B cell (primary cell): Measurements from ENCODE around the gene FAM124A. TPM values are rescaled to one million over a fixed set of nuclear protein-coding genes. Genes with fewer than 3 reads are reported as not detected.

Source experiments
- ATAC-seq: fragments of 200-7000 bp; cut with Tn5 transposase; one replicate; pipeline ENCODE4 v1.10.0; 2021; ENCODE audit warnings: low read depth, mild to moderate bottlenecking, moderate number of reproducible peaks, moderate library complexity
- CTCF ChIA-PET: fragments of 350-600 bp; sonication (Branson Sonifier 250); formaldehyde crosslinking; loops from one replicate; lab custom pipeline; 2021; ENCODE audit warnings: antibody characterized with exemption, inconsistent platforms; lab: Charles Lee
- POLR2A ChIA-PET: fragments of 350-600 bp; sonication (Branson Sonifier 250); formaldehyde crosslinking; loops from one replicate; lab custom pipeline; 2021; ENCODE audit warnings: antibody characterized with exemption; lab: Charles Lee
- DNase-seq: peaks from one replicate; pipeline ENCODE4 v3.0.0; 2013
- H2AFZ ChIP-seq: 2 replicates; pipeline ENCODE4 v1.6.1; 2012; ENCODE audit warnings: mild to moderate bottlenecking, low read depth, low read length; ENCODE audit not compliant: insufficient read depth, poor library complexity, severe bottlenecking
- H3K27ac ChIP-seq, 2 donors: 1 replicate in 1 of 2; 2 replicates in 1 of 2; pipeline ENCODE4 v1.5.1; 2012 to 2013; ENCODE audit warnings: low read length in 2 of 2, mild to moderate bottlenecking in 2 of 2, moderate library complexity in 1 of 2
- H3K27me3 ChIP-seq, 4 experiments: fragments of 200-600 bp in 1 of 4; sonication (generic) in 1 of 4; replicated peaks in 1 of 4; 1 replicate in 2 of 4; 2 replicates in 2 of 4; pipeline versions ENCODE4 v1.6.1 to v1.7.0; 2013 to 2016; ENCODE audit warnings: low read length in 3 of 4, mild to moderate bottlenecking in 2 of 4, mixed read lengths in 1 of 4, moderate library complexity in 1 of 4; ENCODE audit not compliant: insufficient read depth in 4 of 4, control insufficient read depth in 3 of 4; ENCODE audit errors: control extremely low read depth in 1 of 4
- H3K36me3 ChIP-seq, 2 experiments: replicated peaks in 1 of 2; 1 replicate in 1 of 2; 2 replicates in 1 of 2; pipeline versions ENCODE4 v1.6.1 to v1.7.1; 2013; ENCODE audit warnings: low read length in 1 of 2; ENCODE audit not compliant: insufficient read depth in 2 of 2, control insufficient read depth in 1 of 2; ENCODE audit errors: control extremely low read depth in 1 of 2, extremely low read depth in 1 of 2
- H3K4me1 ChIP-seq, 2 donors: fragments of 200-600 bp in 1 of 2; sonication (generic) in 1 of 2; 1 replicate in 1 of 2; 2 replicates in 1 of 2; pipeline versions ENCODE4 v1.5.1 to v1.6.1; 2013 to 2017; ENCODE audit warnings: low read length in 2 of 2; ENCODE audit not compliant: control insufficient read depth in 2 of 2, insufficient read depth in 2 of 2
- H3K4me2 ChIP-seq: replicated peaks from 2 replicates; pipeline ENCODE3; 2012; ENCODE audit warnings: mild to moderate bottlenecking, low read depth, low read length; ENCODE audit not compliant: poor library complexity, severe bottlenecking
- H3K4me3 ChIP-seq, 5 experiments: fragments of 200-600 bp in 1 of 5; sonication (generic) in 1 of 5; 1 replicate in 3 of 5; 2 replicates in 2 of 5; pipeline versions ENCODE4 v1.5.1 to v1.7.0; 2011 to 2016; ENCODE audit warnings: low read length in 4 of 5, mild to moderate bottlenecking in 4 of 5, low read depth in 2 of 5, control low read depth in 1 of 5, moderate library complexity in 1 of 5; ENCODE audit not compliant: insufficient read depth in 1 of 5; ENCODE audit errors: control extremely low read depth in 1 of 5, extremely low read depth in 1 of 5
- H3K79me2 ChIP-seq: fragments of 200-600 bp; sonication (generic); one replicate; pipeline ENCODE4 v1.6.0; 2016; ENCODE audit warnings: low read length; ENCODE audit not compliant: control insufficient read depth, insufficient read depth
- H3K9ac ChIP-seq: fragments of 200-600 bp; sonication (generic); 2 replicates; pipeline ENCODE4 v1.6.1; 2017; ENCODE audit warnings: mild to moderate bottlenecking, low read length, moderate library complexity
- H3K9me3 ChIP-seq, 3 donors: one replicate each; pipeline versions ENCODE4 v1.6.1 to v1.7.1; 2013; ENCODE audit warnings: low read length in 2 of 3; ENCODE audit not compliant: control insufficient read depth in 2 of 3, insufficient read depth in 1 of 3; ENCODE audit errors: control extremely low read depth in 1 of 3
- H4K20me1 ChIP-seq: 2 replicates; pipeline ENCODE4 v1.6.0; 2012; ENCODE audit warnings: mild to moderate bottlenecking, low read length; ENCODE audit not compliant: insufficient read depth, control insufficient read depth, poor library complexity, severe bottlenecking
- H3K27ac Mint-ChIP-seq: one replicate; pipeline ENCODE4 v1.8.0; 2021; ENCODE audit warnings: mixed read lengths
- H3K27me3 Mint-ChIP-seq: one replicate; pipeline ENCODE4 v1.8.0; 2021; ENCODE audit warnings: mixed read lengths
- H3K4me1 Mint-ChIP-seq: one replicate; pipeline ENCODE4 v1.8.0; 2021; ENCODE audit warnings: mixed read lengths
- H3K4me3 Mint-ChIP-seq: one replicate; pipeline ENCODE4 v1.8.0; 2021; ENCODE audit warnings: mixed read lengths
- H3K9me3 Mint-ChIP-seq: one replicate; pipeline ENCODE4 v1.8.0; 2022; ENCODE audit warnings: mixed read lengths; ENCODE audit not compliant: insufficient read depth
- EZH2 ChIP-seq: IDR thresholded peaks from 2 replicates; pipeline ENCODE4 v1.6.1; 2012; ENCODE audit warnings: borderline replicate concordance, low read depth, mild to moderate bottlenecking, moderate library complexity, low read length; ENCODE audit not compliant: insufficient read depth, poor library complexity, severe bottlenecking
- WGBS: methylation state at CpG from one replicate; pipeline ENCODE4 v1.1.5; 2013; ENCODE audit warnings: missing lambda C conversion rate; ENCODE audit not compliant: insufficient coverage; 5-methylcytosine and 5-hydroxymethylcytosine counted together
- intact Hi-C: fragments of 100-400 bp; cut with micrococcal nuclease; formaldehyde crosslinking; loops from one replicate; pipeline ENCODE4 v1.10.0; 2022
- polyA plus RNA-seq: library from polyadenylated mRNA; depleted of rRNA; stranded (reverse); fragments of >200 nt; gene quantifications from 2 replicates; pipeline ENCODE4 v1.2.3, GENCODE V29; 2012
- total RNA-seq, 2 donors: library from RNA; stranded (reverse); fragments of 120-200 nt in 1 of 2; gene quantifications; 1 replicate in 1 of 2; 2 replicates in 1 of 2; pipeline versions ENCODE4 v1.2.3 to v1.2.4, GENCODE V29; 2013 to 2022
- TF ChIP-seq, protein P1 (sequence below): fragments of 200-600 bp; IDR thresholded peaks from one replicate; pipeline ENCODE4 v1.8.0; 2022; ENCODE audit warnings: antibody characterized with exemption, mild to moderate bottlenecking

FAM124A gene
- total and polyA plus RNA-seq, 2 donors (not counting 1 experiment from before 2014, with no cell fraction given), result 0.09 to 0.39 TPM

DNA sequence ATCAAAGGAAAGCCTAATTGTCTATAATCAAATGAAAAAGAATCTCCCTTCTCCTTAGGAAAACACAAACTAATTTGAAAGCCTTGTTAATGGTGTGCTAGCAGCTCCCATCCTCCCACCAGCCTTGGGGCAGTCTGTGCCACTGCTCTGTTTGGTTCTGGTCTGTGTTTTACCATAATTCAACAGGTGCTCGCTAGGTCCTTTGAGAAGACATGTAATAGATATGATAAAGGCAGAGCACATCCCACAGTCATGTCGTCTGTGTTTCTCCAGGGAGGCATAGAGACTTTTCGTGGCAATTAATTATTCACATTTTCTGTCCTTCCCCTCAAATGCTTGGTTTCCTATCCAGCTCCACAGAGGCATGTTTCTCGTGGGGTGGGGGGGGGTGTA is 23.8 kb downstream of the FAM124A start:
- ATAC-seq (no peak), DNase-seq (no peak)
- H3K27me3 Mint-ChIP-seq, result peaks cover 8% of the 10 kb centered on the region
- no CpG with 5 or more reads among the region's 4 CpGs for WGBS
- H3K4me1 ChIP-seq, result no peaks in the 10 kb centered on the region
- no peaks in the 10 kb centered on the region for H4K20me1 ChIP-seq
- TF ChIP-seq EZH2, result no peak
- TF ChIP-seq, protein P1, sequence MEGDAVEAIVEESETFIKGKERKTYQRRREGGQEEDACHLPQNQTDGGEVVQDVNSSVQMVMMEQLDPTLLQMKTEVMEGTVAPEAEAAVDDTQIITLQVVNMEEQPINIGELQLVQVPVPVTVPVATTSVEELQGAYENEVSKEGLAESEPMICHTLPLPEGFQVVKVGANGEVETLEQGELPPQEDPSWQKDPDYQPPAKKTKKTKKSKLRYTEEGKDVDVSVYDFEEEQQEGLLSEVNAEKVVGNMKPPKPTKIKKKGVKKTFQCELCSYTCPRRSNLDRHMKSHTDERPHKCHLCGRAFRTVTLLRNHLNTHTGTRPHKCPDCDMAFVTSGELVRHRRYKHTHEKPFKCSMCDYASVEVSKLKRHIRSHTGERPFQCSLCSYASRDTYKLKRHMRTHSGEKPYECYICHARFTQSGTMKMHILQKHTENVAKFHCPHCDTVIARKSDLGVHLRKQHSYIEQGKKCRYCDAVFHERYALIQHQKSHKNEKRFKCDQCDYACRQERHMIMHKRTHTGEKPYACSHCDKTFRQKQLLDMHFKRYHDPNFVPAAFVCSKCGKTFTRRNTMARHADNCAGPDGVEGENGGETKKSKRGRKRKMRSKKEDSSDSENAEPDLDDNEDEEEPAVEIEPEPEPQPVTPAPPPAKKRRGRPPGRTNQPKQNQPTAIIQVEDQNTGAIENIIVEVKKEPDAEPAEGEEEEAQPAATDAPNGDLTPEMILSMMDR, result no peak
- H3K79me2 ChIP-seq, result no peaks in the 10 kb centered on the region
- H3K9me3 ChIP-seq, result peaks cover 0 to 6% (median 0%) of the 10 kb centered on the region in 3 donors
- no peak overlapping the region for H3K4me3 Mint-ChIP-seq
- no peak overlapping the region for H3K4me2 ChIP-seq
- no peak overlapping the region for H2AFZ ChIP-seq
- H3K27ac Mint-ChIP-seq, result no peak overlapping the region
- ChIA-PET CTCF (interaction anchor here (1.7 kb wide), 1 partner anchor 40 kb away, joined by 5 read pairs; no protein-coding TSS in a partner anchor), POLR2A (no interaction called here)
- intact Hi-C loops, result no loop called here
- H3K9me3 Mint-ChIP-seq, result no peaks in the 10 kb centered on the region
- no peaks in the 10 kb centered on the region for H3K36me3 ChIP-seq
- H3K4me1 Mint-ChIP-seq, result no peaks in the 10 kb centered on the region
- no peak overlapping the region for H3K9ac ChIP-seq
- H3K4me3 ChIP-seq, result no peak overlapping the region
- H3K27ac ChIP-seq, result no peak overlapping the region
- peaks cover 0 to 2% (median 0%) of the 10 kb centered on the region in 4 experiments for H3K27me3 ChIP-seq

DNA sequence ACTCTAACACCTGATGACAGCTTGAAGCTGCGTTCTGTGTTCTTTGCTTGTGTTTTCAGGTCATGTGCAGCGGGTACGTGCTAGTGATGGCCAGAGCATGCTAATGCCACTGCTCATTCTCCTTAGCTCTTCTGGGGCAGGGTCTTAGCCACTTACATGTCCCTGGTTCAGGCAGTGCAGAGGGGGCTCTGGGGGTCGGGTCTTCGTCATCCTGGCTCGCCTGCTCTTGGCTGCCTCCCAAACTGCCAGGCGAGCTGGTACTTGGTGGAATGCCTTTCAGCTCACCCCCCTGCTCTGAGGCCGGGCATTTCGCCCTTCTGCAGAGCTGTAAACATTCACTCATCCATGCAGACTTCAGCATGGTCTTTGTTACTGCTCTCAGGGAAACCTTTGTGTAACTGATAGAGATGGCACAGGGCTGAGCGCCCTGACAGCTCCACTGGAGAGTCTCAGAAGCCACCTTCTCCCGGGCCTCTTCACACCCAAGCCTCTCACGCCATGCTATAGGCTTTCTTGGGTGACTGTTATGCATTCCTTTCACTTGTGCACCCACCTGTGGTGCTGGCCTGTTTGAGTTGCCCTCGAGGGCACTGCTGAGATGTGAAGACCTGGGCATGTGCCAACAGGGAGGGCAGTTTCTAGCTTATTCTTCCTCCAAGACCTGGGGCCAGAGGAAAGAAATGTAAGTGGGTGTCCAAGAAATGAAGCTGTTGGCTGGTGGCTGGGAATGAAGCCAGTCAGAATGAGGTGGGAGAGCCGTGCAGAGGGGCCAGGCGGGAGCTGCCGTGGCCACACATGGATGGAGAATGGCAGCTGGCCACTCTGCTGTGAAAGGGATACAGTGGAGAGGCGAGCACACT is 24.4 kb downstream of the FAM124A start:
- no peak for TF ChIP-seq EZH2
- TF ChIP-seq, protein P1, result no peak
- ATAC-seq (no peak), DNase-seq (no peak)
- no peak overlapping the region for H3K4me3 ChIP-seq
- H3K27ac ChIP-seq, result no peak overlapping the region
- no peak overlapping the region for H3K4me2 ChIP-seq
- peaks cover 0 to 6% (median 0%) of the 10 kb centered on the region in 3 donors for H3K9me3 ChIP-seq
- Mint-ChIP-seq H3K4me1 (no peaks in the 10 kb centered on the region), H3K4me3 (no peak overlapping the region), H3K9me3 (no peaks in the 10 kb centered on the region), H3K27me3 (peaks cover 8% of the 10 kb centered on the region), H3K27ac (no peak overlapping the region)
- intact Hi-C loops, result no loop called here
- no peaks in the 10 kb centered on the region for H3K79me2 ChIP-seq
- ChIA-PET POLR2A (no interaction called here), CTCF (interaction anchor here (1.7 kb wide), 1 partner anchor 40 kb away, joined by 5 read pairs; no protein-coding TSS in a partner anchor)
- 83% methylated on average over 14 of the region's 17 CpGs for WGBS
- no peaks in the 10 kb centered on the region for H3K4me1 ChIP-seq
- peaks cover 0 to 2% (median 0%) of the 10 kb centered on the region in 4 experiments for H3K27me3 ChIP-seq
- H3K36me3 ChIP-seq, result no peaks in the 10 kb centered on the region
- H2AFZ ChIP-seq, result no peak overlapping the region
- H4K20me1 ChIP-seq, result no peaks in the 10 kb centered on the region
- H3K9ac ChIP-seq, result no peak overlapping the region
